GM19099 (cell line): ENCODE measurements around the gene RSBN1L.

Source experiments
- POLR2A ChIP-seq: IDR thresholded peaks from 3 replicates; pipeline ENCODE4 v1.6.1; 2011; ENCODE audit warnings: low read depth; ENCODE audit not compliant: insufficient read length; ENCODE audit errors: extremely low read depth

The RSBN1L gene

GRCh38 chr7:77740257-77740656 is 44.0 kb downstream of the RSBN1L start:
- TF ChIP-seq POLR2A = no peak

- no peak for TF ChIP-seq POLR2A
Observed at GRCh38 chr7:77743518-77743917, 47.3 kb downstream of the RSBN1L start.

- TF ChIP-seq POLR2A = no peak
Observed at GRCh38 chr7:77745746-77746145, 49.5 kb downstream of the RSBN1L start.

GRCh38 chr7:77746164-77746823 is 50.0 kb downstream of the RSBN1L start:
- no peak for TF ChIP-seq POLR2A

GRCh38 chr7:77746824-77747165 is 50.5 kb downstream of the RSBN1L start:
- no peak for TF ChIP-seq POLR2A

DNA sequence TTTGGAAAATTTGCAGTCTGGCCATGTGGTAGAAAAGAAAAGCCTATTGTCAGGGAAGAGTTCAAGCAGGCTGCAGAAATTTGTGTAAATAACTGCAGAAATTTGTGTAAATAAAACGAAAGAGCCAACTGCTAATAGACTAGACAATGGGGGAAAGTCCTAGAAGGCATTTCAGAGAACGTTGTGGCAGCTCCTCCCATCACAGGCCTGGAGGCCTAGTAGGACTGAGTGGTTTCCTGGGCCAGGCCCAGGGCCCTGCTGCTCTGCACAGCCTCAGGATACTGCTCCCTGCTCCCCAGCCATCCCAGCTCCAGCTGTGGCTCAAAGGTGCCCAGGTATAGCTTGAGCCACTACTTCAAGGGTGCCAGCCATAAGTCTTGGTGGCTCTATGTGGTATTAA is 50.9 kb downstream of the RSBN1L start:
- TF ChIP-seq POLR2A = no peak

- TF ChIP-seq POLR2A = no peak
Observed at GRCh38 chr7:77747718-77748117, 51.5 kb downstream of the RSBN1L start.

GRCh38 chr7:77752016-77752415 is 55.8 kb downstream of the RSBN1L start:
- TF ChIP-seq POLR2A = no peak

GRCh38 chr7:77753173-77753572 is 56.9 kb downstream of the RSBN1L start:
- TF ChIP-seq POLR2A = no peak

DNA sequence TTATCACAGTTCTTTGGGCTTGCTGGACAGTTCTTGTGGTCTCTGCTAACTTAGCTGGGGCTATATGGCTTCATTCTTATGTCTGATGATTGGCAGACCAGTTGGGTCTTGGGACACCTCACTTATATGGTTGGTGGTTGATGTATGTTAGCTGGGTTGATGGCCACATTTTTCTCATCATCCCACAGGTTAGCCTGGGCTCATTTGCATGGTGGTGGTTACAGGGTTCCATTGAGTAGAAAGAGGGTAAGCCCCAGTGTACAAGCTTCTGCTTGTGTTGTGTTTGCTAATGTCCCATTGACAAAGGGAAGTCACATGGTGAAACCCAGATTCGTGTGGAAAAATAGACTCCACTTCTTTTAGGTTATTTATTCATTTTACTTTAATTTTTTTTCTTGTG is 61.3 kb downstream of the RSBN1L start:
- no peak for TF ChIP-seq POLR2A

- no peak for TF ChIP-seq POLR2A
Observed at GRCh38 chr7:77759294-77759889, 63.1 kb downstream of the RSBN1L start.

GRCh38 chr7:77760809-77761453 is 64.7 kb downstream of the RSBN1L start:
- no peak for TF ChIP-seq POLR2A

DNA sequence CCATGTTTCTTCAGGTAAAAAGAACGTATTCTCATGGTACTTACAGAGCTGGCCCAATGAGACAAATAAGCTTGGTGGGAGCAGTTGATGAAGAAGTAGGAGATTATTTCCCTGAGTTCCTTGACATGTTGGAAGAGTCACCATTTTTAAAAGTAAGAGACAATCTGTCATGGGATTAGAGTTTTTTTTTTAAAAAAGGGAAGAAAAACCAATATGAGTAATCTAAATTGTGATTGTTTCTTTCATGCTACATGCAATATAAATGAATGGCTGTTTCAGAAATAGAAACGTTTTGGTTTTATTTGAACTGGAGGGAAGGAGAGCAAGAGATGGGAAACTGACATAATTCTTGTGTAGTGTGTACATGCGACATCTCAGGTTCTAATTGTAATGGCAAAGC is 69.2 kb downstream of the RSBN1L start:
- no peak for TF ChIP-seq POLR2A

DNA sequence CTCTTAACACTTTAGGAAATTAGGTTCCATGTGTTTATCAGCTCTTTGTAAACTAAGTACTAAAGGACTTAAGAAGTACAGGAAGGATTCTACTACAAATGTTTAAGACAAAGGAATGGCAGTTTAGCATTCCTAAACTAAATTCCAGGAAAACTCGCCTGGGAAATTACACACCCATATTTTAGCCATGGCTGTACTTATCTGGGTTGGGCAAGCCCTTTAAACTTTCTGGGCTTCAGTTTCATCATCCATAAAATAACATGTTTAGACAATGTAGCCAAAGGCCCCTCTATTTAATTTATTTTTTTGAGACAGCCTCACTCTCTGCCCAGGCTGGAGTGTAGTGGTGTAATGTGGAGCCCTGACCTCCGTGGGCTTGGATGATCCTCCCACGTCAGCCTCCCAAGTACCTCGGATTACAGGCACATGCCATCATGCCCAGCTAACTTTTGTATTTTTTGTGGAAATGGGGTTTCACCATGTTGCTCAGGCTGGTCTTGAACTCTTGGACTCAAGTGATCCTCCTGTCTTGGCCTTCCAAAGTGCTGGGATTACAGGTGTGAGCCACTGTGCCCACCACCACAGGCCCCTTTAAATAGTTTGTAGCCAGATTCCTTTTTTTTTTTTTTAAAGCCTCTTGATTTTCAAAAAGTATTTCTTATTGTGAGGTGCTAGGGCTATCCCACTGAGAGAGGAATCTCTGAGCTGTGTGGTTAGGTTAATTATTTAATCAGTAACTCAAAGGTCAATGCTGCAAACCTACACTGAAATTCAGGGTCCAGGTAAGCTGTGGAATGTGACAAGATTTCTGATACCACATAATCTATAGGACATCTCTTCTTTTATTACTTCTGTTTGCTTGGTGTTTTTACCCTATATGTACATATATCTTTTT is 69.9 kb downstream of the RSBN1L start:
- TF ChIP-seq POLR2A = no peak

DNA sequence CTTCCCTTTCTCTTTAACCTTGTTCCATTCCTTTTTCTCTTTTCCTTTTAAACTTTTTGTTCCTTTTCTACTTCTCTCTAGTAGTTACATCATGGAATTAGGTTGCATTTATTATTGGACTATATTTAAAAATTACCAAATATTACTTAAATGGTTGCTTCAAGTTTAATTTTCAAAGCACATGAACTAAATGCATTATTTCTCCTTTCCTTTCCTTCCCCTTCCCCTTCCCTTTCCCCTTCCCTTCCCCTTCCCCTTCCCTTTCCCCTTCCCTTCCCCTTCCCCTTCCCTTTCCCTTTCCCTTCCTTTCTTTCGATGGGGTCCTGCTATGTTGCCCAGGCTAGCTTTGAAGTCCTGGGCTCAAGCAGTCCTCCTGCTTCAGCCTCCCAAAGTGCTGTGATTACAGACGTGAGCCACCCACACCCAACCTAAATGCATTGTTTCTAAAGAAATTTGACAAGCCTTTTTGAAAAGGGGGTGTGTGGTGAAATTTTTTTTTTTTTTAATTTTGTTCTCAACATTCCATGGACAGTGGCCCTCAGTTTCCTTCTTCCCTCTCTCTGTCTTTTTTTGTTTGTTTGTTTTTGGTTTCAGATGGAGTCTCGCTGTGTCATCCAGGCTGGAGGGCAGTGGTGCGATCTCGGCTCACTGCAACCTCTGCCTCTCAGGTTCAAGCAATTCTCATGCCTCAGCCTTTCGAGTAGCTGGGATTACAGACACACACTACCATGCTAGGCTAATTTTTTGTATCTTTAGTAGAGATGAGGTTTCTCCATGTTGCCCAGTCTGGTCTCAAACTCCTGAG is 70.7 kb downstream of the RSBN1L start:
- no peak for TF ChIP-seq POLR2A
